ENCODE measurements around the gene RPL31.

Gene RPL31

GRCh38 chr2:101014264-101014857 lies 12.3 kb downstream of the RPL31 start:
- no peak for DNase-seq
- Histone ChIP-seq H3K4me3 (ENCODE audit: control insufficient read depth in 1 of 7, extremely low read depth in 1 of 7, insufficient read depth in 4 of 7, low read depth in 2 of 7, low read length in 6 of 7) (no peak overlapping the region), H3K4me1 (ENCODE audit: control extremely low read depth in 1 of 4, control insufficient read depth in 4 of 4, insufficient read depth in 4 of 4, low read length in 3 of 4) (no peaks in the 10 kb centered on the region), H3K9me3 (ENCODE audit: control extremely low read depth in 1 of 5, control insufficient read depth in 4 of 5, insufficient read depth in 2 of 5, low read depth in 1 of 5, low read length in 4 of 5) (peaks cover 0 to 1% (median 0%) of the 10 kb centered on the region in 5 experiments), H3K27me3 (replicated peaks in 2 of 5; ENCODE audit: control insufficient read depth in 4 of 5, insufficient read depth in 5 of 5, low read length in 4 of 5) (no peaks in the 10 kb centered on the region), H3K27ac (ENCODE audit: insufficient read depth in 1 of 2, low read depth in 1 of 2, low read length in 2 of 2, poor library complexity in 1 of 2, severe bottlenecking in 2 of 2) (no peak overlapping the region), H3K36me3 (ENCODE audit: control insufficient read depth in 4 of 4, insufficient read depth in 4 of 4, low read length in 3 of 4) (peaks cover 18 to 47% (median 24%) of the 10 kb centered on the region in 4 experiments)
- POLR2A ChIA-PET, result no interaction called here
- CTCF ChIA-PET, result interaction anchor here (0.6 to 2.1 kb wide), 3 partner anchors 10 to 237 kb away, joined by 3 to 10 read pairs (median 4); no protein-coding TSS in a partner anchor
- 100% methylated on average over 6 of the region's 6 CpGs for WGBS (ENCODE audit: insufficient coverage)

- no peak overlapping the region for H3K4me3 ChIP-seq (ENCODE audit: control insufficient read depth in 1 of 7, extremely low read depth in 1 of 7, insufficient read depth in 4 of 7, low read depth in 2 of 7, low read length in 6 of 7)
- no peak for DNase-seq
- H3K9me3 ChIP-seq (ENCODE audit: control extremely low read depth in 1 of 5, control insufficient read depth in 4 of 5, insufficient read depth in 2 of 5, low read depth in 1 of 5, low read length in 4 of 5), result peaks cover 0 to 1% (median 0%) of the 10 kb centered on the region in 5 experiments
- no CpG with 5 or more reads among the region's 3 CpGs for WGBS (ENCODE audit: insufficient coverage)
- CTCF ChIA-PET, result interaction anchor here (0.9 to 1.5 kb wide), 2 partner anchors 10 to 186 kb away, joined by 3 to 7 read pairs; no protein-coding TSS in a partner anchor
- no peaks in the 10 kb centered on the region for H3K4me1 ChIP-seq (ENCODE audit: control extremely low read depth in 1 of 4, control insufficient read depth in 4 of 4, insufficient read depth in 4 of 4, low read length in 3 of 4)
- peaks cover 15 to 49% (median 26%) of the 10 kb centered on the region in 4 experiments for H3K36me3 ChIP-seq (ENCODE audit: control insufficient read depth in 4 of 4, insufficient read depth in 4 of 4, low read length in 3 of 4)
- no peak overlapping the region for H3K27ac ChIP-seq (ENCODE audit: insufficient read depth in 1 of 2, low read depth in 1 of 2, low read length in 2 of 2, poor library complexity in 1 of 2, severe bottlenecking in 2 of 2)
- no peaks in the 10 kb centered on the region for H3K27me3 ChIP-seq (replicated peaks in 2 of 5; ENCODE audit: control insufficient read depth in 4 of 5, insufficient read depth in 5 of 5, low read length in 4 of 5)
- POLR2A ChIA-PET, result no interaction called here
These were observed 15.3 kb downstream of the RPL31 start for GRCh38 chr2:101017371-101017770.

- 88% methylated on average over 7 of the region's 8 CpGs for WGBS (ENCODE audit: insufficient coverage)
- CTCF ChIA-PET, result interaction anchor here (1.1 to 1.5 kb wide), 2 partner anchors 18 to 184 kb away, joined by 4 to 7 read pairs; no protein-coding TSS in a partner anchor
- Histone ChIP-seq H3K9me3 (ENCODE audit: control extremely low read depth in 1 of 5, control insufficient read depth in 4 of 5, insufficient read depth in 2 of 5, low read depth in 1 of 5, low read length in 4 of 5) (peaks cover 0 to 1% (median 0%) of the 10 kb centered on the region in 5 experiments), H3K27ac (ENCODE audit: insufficient read depth in 1 of 2, low read depth in 1 of 2, low read length in 2 of 2, poor library complexity in 1 of 2, severe bottlenecking in 2 of 2) (no peak overlapping the region), H3K4me3 (ENCODE audit: control insufficient read depth in 1 of 7, extremely low read depth in 1 of 7, insufficient read depth in 4 of 7, low read depth in 2 of 7, low read length in 6 of 7) (no peak overlapping the region), H3K36me3 (ENCODE audit: control insufficient read depth in 4 of 4, insufficient read depth in 4 of 4, low read length in 3 of 4) (peaks cover 11 to 45% (median 24%) of the 10 kb centered on the region in 4 experiments), H3K4me1 (ENCODE audit: control extremely low read depth in 1 of 4, control insufficient read depth in 4 of 4, insufficient read depth in 4 of 4, low read length in 3 of 4) (no peaks in the 10 kb centered on the region), H3K27me3 (replicated peaks in 2 of 5; ENCODE audit: control insufficient read depth in 4 of 5, insufficient read depth in 5 of 5, low read length in 4 of 5) (no peaks in the 10 kb centered on the region)
- no peak for DNase-seq
- POLR2A ChIA-PET, result no interaction called here
These were observed 16.8 kb downstream of the RPL31 start for GRCh38 chr2:101018934-101019333.

- CTCF ChIA-PET, result interaction anchor here (1.2 kb wide), 1 partner anchor 10 kb away, joined by 3 read pairs; no protein-coding TSS in a partner anchor
These were observed 20.1 kb downstream of the RPL31 start for GRCh38 chr2:101022221-101022620.

GRCh38 chr2:101023327-101024107 lies 21.4 kb downstream of the RPL31 start:
- H3K27ac ChIP-seq (ENCODE audit: insufficient read depth in 1 of 2, low read depth in 1 of 2, low read length in 2 of 2, poor library complexity in 1 of 2, severe bottlenecking in 2 of 2), result no peak overlapping the region
- H3K27me3 ChIP-seq (replicated peaks in 2 of 5; ENCODE audit: control insufficient read depth in 4 of 5, insufficient read depth in 5 of 5, low read length in 4 of 5), result no peaks in the 10 kb centered on the region
- ChIA-PET CTCF (interaction anchor here (1.2 kb wide), 1 partner anchor 11 kb away, joined by 3 read pairs; no protein-coding TSS in a partner anchor), POLR2A (no interaction called here)
- H3K9me3 ChIP-seq (ENCODE audit: control extremely low read depth in 1 of 5, control insufficient read depth in 4 of 5, insufficient read depth in 2 of 5, low read depth in 1 of 5, low read length in 4 of 5), result no peaks in the 10 kb centered on the region
- no peak overlapping the region for H3K4me3 ChIP-seq (ENCODE audit: control insufficient read depth in 1 of 7, extremely low read depth in 1 of 7, insufficient read depth in 4 of 7, low read depth in 2 of 7, low read length in 6 of 7)
- no peak for DNase-seq
- no peaks in the 10 kb centered on the region for H3K4me1 ChIP-seq (ENCODE audit: control extremely low read depth in 1 of 4, control insufficient read depth in 4 of 4, insufficient read depth in 4 of 4, low read length in 3 of 4)
- peaks cover 2 to 31% (median 16%) of the 10 kb centered on the region in 4 experiments for H3K36me3 ChIP-seq (ENCODE audit: control insufficient read depth in 4 of 4, insufficient read depth in 4 of 4, low read length in 3 of 4)
- WGBS (ENCODE audit: insufficient coverage), result 93% methylated on average over 3 of the region's 6 CpGs

More at GRCh38 chr2:101022221-101022620, 20.1 kb downstream of the RPL31 start:
- no peaks in the 10 kb centered on the region for H3K27me3 ChIP-seq (replicated peaks in 2 of 5; ENCODE audit: control insufficient read depth in 4 of 5, insufficient read depth in 5 of 5, low read length in 4 of 5)
- peaks cover 5 to 33% (median 20%) of the 10 kb centered on the region in 4 experiments for H3K36me3 ChIP-seq (ENCODE audit: control insufficient read depth in 4 of 4, insufficient read depth in 4 of 4, low read length in 3 of 4)
- no peaks in the 10 kb centered on the region for H3K4me1 ChIP-seq (ENCODE audit: control extremely low read depth in 1 of 4, control insufficient read depth in 4 of 4, insufficient read depth in 4 of 4, low read length in 3 of 4)
- WGBS (ENCODE audit: insufficient coverage), result 99% methylated on average over 15 of the region's 16 CpGs
- no peak overlapping the region for H3K27ac ChIP-seq (ENCODE audit: insufficient read depth in 1 of 2, low read depth in 1 of 2, low read length in 2 of 2, poor library complexity in 1 of 2, severe bottlenecking in 2 of 2)
- POLR2A ChIA-PET, result no interaction called here
- H3K9me3 ChIP-seq (ENCODE audit: control extremely low read depth in 1 of 5, control insufficient read depth in 4 of 5, insufficient read depth in 2 of 5, low read depth in 1 of 5, low read length in 4 of 5), result no peaks in the 10 kb centered on the region
- H3K4me3 ChIP-seq (ENCODE audit: control insufficient read depth in 1 of 7, extremely low read depth in 1 of 7, insufficient read depth in 4 of 7, low read depth in 2 of 7, low read length in 6 of 7), result no peak overlapping the region
- DNase-seq, result no peak

- Histone ChIP-seq H3K9me3 (ENCODE audit: control extremely low read depth in 1 of 5, control insufficient read depth in 4 of 5, insufficient read depth in 2 of 5, low read depth in 1 of 5, low read length in 4 of 5) (no peaks in the 10 kb centered on the region), H3K4me1 (ENCODE audit: control extremely low read depth in 1 of 4, control insufficient read depth in 4 of 4, insufficient read depth in 4 of 4, low read length in 3 of 4) (no peaks in the 10 kb centered on the region), H3K27me3 (replicated peaks in 2 of 5; ENCODE audit: control insufficient read depth in 4 of 5, insufficient read depth in 5 of 5, low read length in 4 of 5) (no peaks in the 10 kb centered on the region), H3K4me3 (ENCODE audit: control insufficient read depth in 1 of 7, extremely low read depth in 1 of 7, insufficient read depth in 4 of 7, low read depth in 2 of 7, low read length in 6 of 7) (no peak overlapping the region), H3K27ac (ENCODE audit: insufficient read depth in 1 of 2, low read depth in 1 of 2, low read length in 2 of 2, poor library complexity in 1 of 2, severe bottlenecking in 2 of 2) (no peak overlapping the region), H3K36me3 (ENCODE audit: control insufficient read depth in 4 of 4, insufficient read depth in 4 of 4, low read length in 3 of 4) (peaks cover 0 to 21% (median 6%) of the 10 kb centered on the region in 4 experiments)
- ChIA-PET CTCF (interaction anchor here (1.2 to 2.1 kb wide), 2 partner anchors 21 to 127 kb away, joined by 3 to 7 read pairs; no protein-coding TSS in a partner anchor), POLR2A (no interaction called here)
- 93% methylated on average over 3 of the region's 6 CpGs for WGBS (ENCODE audit: insufficient coverage)
- no peak for DNase-seq
These were observed 23.5 kb downstream of the RPL31 start for GRCh38 chr2:101025561-101025960.
